Adrenal gland (tissue), 12 donors: ENCODE data around the gene NUP93. TPM values are rescaled to one million over a fixed set of nuclear protein-coding genes. Genes with fewer than 3 reads are reported as not detected.
A peak's percentile ranks its signal among the peaks of the same experiment; 100 is the strongest.

ENCODE experiments used
- DNase-seq, 7 donors: peaks; one replicate each; pipeline ENCODE4 v3.0.0-alpha.2; 2019 to 2020
- H3K27ac ChIP-seq, 5 donors: fragments of 200-600 bp; sonication (generic) in 4 of 5; 1 replicate in 3 of 5; 2 replicates in 2 of 5; pipeline versions ENCODE4 v1.5.1 to v1.8.0; 2016 to 2020; ENCODE audit warnings: mild to moderate bottlenecking in 1 of 5
- H3K27me3 ChIP-seq: fragments of 200-600 bp; 2 replicates; pipeline ENCODE4 v1.8.0; 2021
- H3K36me3 ChIP-seq, 2 donors: fragments of 200-600 bp; replicated peaks in 1 of 2; 1 replicate in 1 of 2; 2 replicates in 1 of 2; pipeline versions ENCODE4 v1.5.1 to v1.8.0; 2018 to 2022
- H3K4me1 ChIP-seq, 2 donors: fragments of 200-600 bp; replicated peaks in 1 of 2; 1 replicate in 1 of 2; 2 replicates in 1 of 2; pipeline versions ENCODE4 v1.5.1 to v1.8.0; 2018 to 2021
- H3K4me3 ChIP-seq, 4 donors: fragments of 200-600 bp; sonication (generic) in 3 of 4; one replicate each; pipeline ENCODE4 v1.5.1; 2016 to 2018
- H3K9me3 ChIP-seq, 3 donors: fragments of 200-600 bp; sonication (generic) in 1 of 3; replicated peaks in 1 of 3; 1 replicate in 2 of 3; 2 replicates in 1 of 3; pipeline versions ENCODE4 v1.5.1 to v1.8.0; 2016 to 2021
- CTCF ChIP-seq, 6 experiments: fragments of 450-650 bp in 4 of 6; fragments of 200-600 bp in 2 of 6; sonication (generic) in 1 of 6; IDR thresholded peaks; 1 replicate in 5 of 6; 2 replicates in 1 of 6; pipeline versions ENCODE4 v1.5.1 to v1.8.0; 2016 to 2021; ENCODE audit warnings: antibody characterized with exemption in 6 of 6, mild to moderate bottlenecking in 2 of 6, moderate library complexity in 1 of 6
- POLR2A ChIP-seq, 2 donors: fragments of 450-650 bp; IDR thresholded peaks; one replicate each; pipeline ENCODE4 v1.6.1; 2017; ENCODE audit warnings: antibody characterized with exemption in 2 of 2, mild to moderate bottlenecking in 2 of 2, moderate library complexity in 1 of 2
- WGBS, 4 donors: extraction: QIAGEN DNeasy Blood & Tissue Kit in 2 of 4; methylation state at CpG; one replicate each; pipeline versions ENCODE4 v1.1.5 to v1.1.7; 2013 to 2017; 5-methylcytosine and 5-hydroxymethylcytosine counted together
- intact Hi-C, 2 donors: fragments of 100-400 bp; cut with DNase I; formaldehyde crosslinking; loops; one replicate each; pipeline versions ENCODE4 v1.14.1 to v1.15.0; 2022 to 2023
- polyA plus RNA-seq, 3 donors: library from polyadenylated mRNA; stranded (reverse); fragments of 200-250 nt in 2 of 3; fragments of 350-450 nt in 1 of 3; fragmentation: Illumina TruSeq in 1 of 3; extraction: RNeasy Lipid Tissue Mini Kit (QIAGEN cat#74804) in 1 of 3; gene quantifications; one replicate each; pipeline ENCODE4 v1.2.3, GENCODE V29; 2013 to 2014
- total RNA-seq, 9 donors: library from RNA; depleted of rRNA in 4 of 9; stranded (reverse); fragments of >200 nt in 4 of 9; fragments of 120-200 nt in 1 of 9; fragmentation: NEBNext Ultra II Directional in 1 of 9; extraction: Animal tissue kit (Norgen Biotek cat#: 25700) in 1 of 9; gene quantifications; one replicate each; pipeline versions ENCODE4 v1.1.0 to v1.2.4, GENCODE V29; 2013 to 2023
- donor health status: healthy with polysubstance abuse.
- donor health status: Bipolar disorder and iron deficiency.
- donor health status: DM: yes; HTN: yes; CAD: no.
- donor health status: DM: no; HTN: no; CAD: no.
- donor health status: DM: no; HTN: no; CAD: no.
- donor health status: DM: yes; HTN: yes; CAD: no.

The NUP93 gene
- total and polyA plus RNA-seq, 12 donors = 29.3 to 71.1 (median 45.8) TPM

- intact Hi-C loops = no loop called here
Measured at GRCh38 chr16:56683424-56684172, 46.3 kb upstream of the NUP93 start.

GRCh38 chr16:56684256-56684925, 45.5 kb upstream of the NUP93 start:
- TF ChIP-seq POLR2A (IDR thresholded peaks at IDR 0.05) (no peak), CTCF (IDR thresholded peaks at IDR 0.05) (no peak)
- intact Hi-C loops = no loop called here
- no peak overlapping the region for H3K4me3 ChIP-seq
- H3K36me3 ChIP-seq = no peaks in the 10 kb centered on the region
- no peaks in the 10 kb centered on the region for H3K9me3 ChIP-seq
- peaks cover 23 to 26% of the 10 kb centered on the region in 2 donors for H3K4me1 ChIP-seq
- peak overlapping the region in 1 of 5 donors; percentile 51 for H3K27ac ChIP-seq
- no peaks in the 10 kb centered on the region for H3K27me3 ChIP-seq
- no peak for DNase-seq
- WGBS, 4 donors = 65 to 70% (median 67%) methylated on average over 4 of the region's 4 CpGs

More at GRCh38 chr16:56683424-56684172, 46.3 kb upstream of the NUP93 start:
- no peak for DNase-seq
- TF ChIP-seq CTCF (IDR thresholded peaks at IDR 0.05) = no peak
- TF ChIP-seq POLR2A (IDR thresholded peaks at IDR 0.05) = no peak
- Histone ChIP-seq H3K4me1 (peaks cover 23 to 26% of the 10 kb centered on the region in 2 donors), H3K4me3 (peak overlapping the region in 1 of 4 donors; percentile 66), H3K27me3 (no peaks in the 10 kb centered on the region), H3K36me3 (no peaks in the 10 kb centered on the region), H3K27ac (peak overlapping the region in 1 of 5 donors; percentile 89), H3K9me3 (no peaks in the 10 kb centered on the region)
- WGBS, 4 donors = 62 to 78% (median 68%) methylated on average over 5 of the region's 5 CpGs

- H3K9me3 ChIP-seq = no peaks in the 10 kb centered on the region
- DNase-seq = no peak
- no peaks in the 10 kb centered on the region for H3K27me3 ChIP-seq
- TF ChIP-seq CTCF (IDR thresholded peaks at IDR 0.05) = no peak
- TF ChIP-seq POLR2A (IDR thresholded peaks at IDR 0.05) = no peak
- no peak overlapping the region for H3K4me3 ChIP-seq
- H3K4me1 ChIP-seq = peaks cover 23 to 26% of the 10 kb centered on the region in 2 donors
- H3K27ac ChIP-seq = peak overlapping the region in 1 of 5 donors; percentile 51
- no peaks in the 10 kb centered on the region for H3K36me3 ChIP-seq
- 85 to 95% (median 89%) methylated on average over 3 to 4 of the region's 4 CpGs for WGBS, 4 donors
- intact Hi-C loops = loop anchor here in 1 of 2 donors (5.0 kb wide), 1 partner anchor 83 kb away; no protein-coding TSS in a partner anchor
Measured at GRCh38 chr16:56684926-56685590, 44.9 kb upstream of the NUP93 start.

GRCh38 chr16:56686758-56687157, 43.2 kb upstream of the NUP93 start:
- peaks cover 15 to 16% of the 10 kb centered on the region in 2 donors for H3K4me1 ChIP-seq
- 89 to 97% (median 93%) methylated on average over 7 of the region's 7 CpGs for WGBS, 4 donors
- H3K9me3 ChIP-seq = no peaks in the 10 kb centered on the region
- DNase-seq = no peak
- no peaks in the 10 kb centered on the region for H3K36me3 ChIP-seq
- H3K27me3 ChIP-seq = no peaks in the 10 kb centered on the region
- intact Hi-C loops = loop anchor here in 1 of 2 donors (5.0 kb wide), 1 partner anchor 84 kb away; no protein-coding TSS in a partner anchor
- H3K4me3 ChIP-seq = no peak overlapping the region
- no peak overlapping the region for H3K27ac ChIP-seq
- TF ChIP-seq POLR2A (IDR thresholded peaks at IDR 0.05) (no peak), CTCF (IDR thresholded peaks at IDR 0.05) (no peak)
